Glomerular visceral epithelial cell (primary cell): ENCODE measurements around the gene RAB4B.
"Not testable (repeated sequence)": the region's sequence is repeated elsewhere in the genome, so short reads cannot be mapped to it uniquely, and the experiment has no call there.

Experiments used
- DNase-seq: peaks from one replicate; pipeline ENCODE4 v3.0.0-alpha.2; 2016; ENCODE audit errors: extremely low spot score

Gene RAB4B

GRCh38 chr19:40780582-40780981 lies 2.5 kb downstream of the RAB4B start:
- DNase-seq = no peak

GRCh38 chr19:40781140-40781539 lies 3.1 kb downstream of the RAB4B start:
- no peak for DNase-seq

- no peak for DNase-seq
These were observed 5.7 kb downstream of the RAB4B start for GRCh38 chr19:40783711-40784110.

GRCh38 chr19:40784146-40784545 lies 6.1 kb downstream of the RAB4B start:
- not testable (repeated sequence) for DNase-seq

GRCh38 chr19:40785526-40785925 lies 7.5 kb downstream of the RAB4B start:
- DNase-seq = no peak

- DNase-seq = no peak
These were observed 8.3 kb downstream of the RAB4B start for GRCh38 chr19:40786060-40787037.

GRCh38 chr19:40791349-40791748 lies 13.3 kb downstream of the RAB4B start:
- no peak for DNase-seq

- no peak for DNase-seq
These were observed 13.9 kb downstream of the RAB4B start for GRCh38 chr19:40791996-40792395.

- no peak for DNase-seq
These were observed 19.3 kb downstream of the RAB4B start for GRCh38 chr19:40797166-40797962.

GRCh38 chr19:40797963-40798682 lies 20.1 kb downstream of the RAB4B start:
- peak; percentile 62 for DNase-seq

GRCh38 chr19:40798683-40799557 lies 20.9 kb downstream of the RAB4B start, which contains the start of gene EGLN2:
TSS of gene EGLN2 (plus strand) at chr19:40799191. CDS start at chr19:40800573, 1,382 bp downstream.
- peak; percentile 100 for DNase-seq

GRCh38 chr19:40799558-40800338 lies 21.7 kb downstream of the RAB4B start:
- peak; percentile 34 for DNase-seq

GRCh38 chr19:40800339-40800996 lies 22.4 kb downstream of the RAB4B start:
- no peak for DNase-seq

- DNase-seq = no peak
These were observed 22.9 kb downstream of the RAB4B start for GRCh38 chr19:40800997-40801377.

GRCh38 chr19:40801426-40802299 lies 23.6 kb downstream of the RAB4B start:
- DNase-seq = no peak

GRCh38 chr19:40802300-40803169 lies 24.5 kb downstream of the RAB4B start:
- no peak for DNase-seq

- no peak for DNase-seq
These were observed 25.3 kb downstream of the RAB4B start for GRCh38 chr19:40803170-40803856.
